MM.1S (cell line): ENCODE results near the gene DMBT1.

Source experiments
- EZH2 ChIP-seq: fragments of 300-600 bp; sonication (generic); optimal IDR thresholded peaks from 2 replicates; pipeline ENCODE3; 2017; ENCODE audit warnings: low read depth, mild to moderate bottlenecking, antibody characterized with exemption, low read length, mixed read lengths
- EZH2phosphoT487 ChIP-seq: fragments of 300-600 bp; sonication (generic); IDR thresholded peaks from 2 replicates; pipeline ENCODE4 v1.6.1; 2018; ENCODE audit warnings: antibody characterized with exemption, low read length
- TF ChIP-seq, protein P1 (sequence below): fragments of 300-600 bp; sonication (generic); IDR thresholded peaks from 2 replicates; pipeline ENCODE4 v1.5.1; 2016; ENCODE audit warnings: antibody characterized with exemption, low read length, mixed read lengths

- TF ChIP-seq, protein P1, sequence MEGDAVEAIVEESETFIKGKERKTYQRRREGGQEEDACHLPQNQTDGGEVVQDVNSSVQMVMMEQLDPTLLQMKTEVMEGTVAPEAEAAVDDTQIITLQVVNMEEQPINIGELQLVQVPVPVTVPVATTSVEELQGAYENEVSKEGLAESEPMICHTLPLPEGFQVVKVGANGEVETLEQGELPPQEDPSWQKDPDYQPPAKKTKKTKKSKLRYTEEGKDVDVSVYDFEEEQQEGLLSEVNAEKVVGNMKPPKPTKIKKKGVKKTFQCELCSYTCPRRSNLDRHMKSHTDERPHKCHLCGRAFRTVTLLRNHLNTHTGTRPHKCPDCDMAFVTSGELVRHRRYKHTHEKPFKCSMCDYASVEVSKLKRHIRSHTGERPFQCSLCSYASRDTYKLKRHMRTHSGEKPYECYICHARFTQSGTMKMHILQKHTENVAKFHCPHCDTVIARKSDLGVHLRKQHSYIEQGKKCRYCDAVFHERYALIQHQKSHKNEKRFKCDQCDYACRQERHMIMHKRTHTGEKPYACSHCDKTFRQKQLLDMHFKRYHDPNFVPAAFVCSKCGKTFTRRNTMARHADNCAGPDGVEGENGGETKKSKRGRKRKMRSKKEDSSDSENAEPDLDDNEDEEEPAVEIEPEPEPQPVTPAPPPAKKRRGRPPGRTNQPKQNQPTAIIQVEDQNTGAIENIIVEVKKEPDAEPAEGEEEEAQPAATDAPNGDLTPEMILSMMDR, result no peak
- TF ChIP-seq EZH2 (no peak), EZH2phosphoT487 (no peak)
Observed at GRCh38 chr10:122672655-122673054, 112.1 kb downstream of the DMBT1 start.
